ENCODE measurements around the gene ADSS2.

Gene ADSS2

DNA sequence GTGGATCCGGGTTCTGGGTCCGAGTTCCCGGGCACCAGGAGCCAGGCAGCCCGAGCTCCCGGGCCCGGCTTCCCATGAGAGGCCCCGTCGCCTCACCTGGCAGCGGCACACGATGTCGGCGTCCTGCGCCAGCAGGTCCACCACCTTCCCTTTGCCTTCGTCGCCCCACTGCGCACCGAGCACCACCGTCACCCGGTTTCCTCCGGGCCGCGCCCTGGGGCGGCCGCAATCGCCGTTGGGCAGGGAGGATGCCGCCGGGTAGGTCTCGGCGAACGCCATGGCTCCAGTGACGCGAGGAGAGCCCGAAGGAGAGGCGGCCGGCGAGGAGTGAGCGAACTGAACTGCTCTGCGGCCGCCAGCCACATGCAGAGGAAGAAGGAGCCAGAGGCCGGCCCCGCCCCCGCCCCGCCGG is at the start of gene ADSS2:
Gene ADSS2 (minus strand): TSS at position 371 of the 412 bp plus-strand sequence. CDS start 92 bp downstream, at position 279.
- Histone ChIP-seq H3K9me3 (ENCODE audit: control insufficient read depth, insufficient read depth, low read depth, low read length) (no peaks in the 10 kb centered on the region), H3K4me1 (ENCODE audit: control insufficient read depth, insufficient read depth, low read length) (peaks cover 35% of the 10 kb centered on the region), H3K4me3 (ENCODE audit: low read depth, low read length) (peak within 1 kb of the TSS; percentile 76), H3K36me3 (ENCODE audit: control insufficient read depth in 2 of 2, insufficient read depth in 1 of 2, low read length in 2 of 2) (peaks cover 0 to 8% of the 10 kb centered on the region in 2 experiments; a peak in 1 of 3 replicates), H3K27ac (ENCODE audit: extremely low read depth, low read depth, low read length) (peak within 1 kb of the TSS; percentile 89)
- ChIA-PET POLR2A (interaction anchor here (0.7 to 1.6 kb wide), 7 partner anchors 10 to 1196 kb away, joined by 3 to 7 read pairs (median 4); partner anchors contain the start of genes CATSPERE and SDCCAG8), CTCF (interaction anchor here (0.7 kb wide), 1 partner anchor 547 kb away, joined by 3 read pairs; no protein-coding TSS in a partner anchor)
- TF ChIP-seq, protein P1, sequence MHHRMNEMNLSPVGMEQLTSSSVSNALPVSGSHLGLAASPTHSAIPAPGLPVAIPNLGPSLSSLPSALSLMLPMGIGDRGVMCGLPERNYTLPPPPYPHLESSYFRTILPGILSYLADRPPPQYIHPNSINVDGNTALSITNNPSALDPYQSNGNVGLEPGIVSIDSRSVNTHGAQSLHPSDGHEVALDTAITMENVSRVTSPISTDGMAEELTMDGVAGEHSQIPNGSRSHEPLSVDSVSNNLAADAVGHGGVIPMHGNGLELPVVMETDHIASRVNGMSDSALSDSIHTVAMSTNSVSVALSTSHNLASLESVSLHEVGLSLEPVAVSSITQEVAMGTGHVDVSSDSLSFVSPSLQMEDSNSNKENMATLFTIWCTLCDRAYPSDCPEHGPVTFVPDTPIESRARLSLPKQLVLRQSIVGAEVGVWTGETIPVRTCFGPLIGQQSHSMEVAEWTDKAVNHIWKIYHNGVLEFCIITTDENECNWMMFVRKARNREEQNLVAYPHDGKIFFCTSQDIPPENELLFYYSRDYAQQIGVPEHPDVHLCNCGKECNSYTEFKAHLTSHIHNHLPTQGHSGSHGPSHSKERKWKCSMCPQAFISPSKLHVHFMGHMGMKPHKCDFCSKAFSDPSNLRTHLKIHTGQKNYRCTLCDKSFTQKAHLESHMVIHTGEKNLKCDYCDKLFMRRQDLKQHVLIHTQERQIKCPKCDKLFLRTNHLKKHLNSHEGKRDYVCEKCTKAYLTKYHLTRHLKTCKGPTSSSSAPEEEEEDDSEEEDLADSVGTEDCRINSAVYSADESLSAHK (tag by site-specific recombination; IDR thresholded peaks at IDR 0.05) = no peak
- TF ChIP-seq ZNF514 (tag by site-specific recombination; IDR thresholded peaks at IDR 0.05) = no peak
- TF ChIP-seq ZNF121 (tag by site-specific recombination; IDR thresholded peaks at IDR 0.05) = no peak; the same call in 1 of the 2 replicates
- no peak for TF ChIP-seq ZNF174 (tag by site-specific recombination; IDR thresholded peaks at IDR 0.05)
- peak; percentile 23; the same call in 1 of the 2 replicates for TF ChIP-seq ZSCAN16 (tag by site-specific recombination; IDR thresholded peaks at IDR 0.05)
- no peak for TF ChIP-seq ZNF350 (tag by site-specific recombination; IDR thresholded peaks at IDR 0.05)
- peak; percentile 15; the same call in 1 of the 2 replicates for TF ChIP-seq ZFP69B (tag by site-specific recombination; IDR thresholded peaks at IDR 0.05)
- TF ChIP-seq, protein P2, sequence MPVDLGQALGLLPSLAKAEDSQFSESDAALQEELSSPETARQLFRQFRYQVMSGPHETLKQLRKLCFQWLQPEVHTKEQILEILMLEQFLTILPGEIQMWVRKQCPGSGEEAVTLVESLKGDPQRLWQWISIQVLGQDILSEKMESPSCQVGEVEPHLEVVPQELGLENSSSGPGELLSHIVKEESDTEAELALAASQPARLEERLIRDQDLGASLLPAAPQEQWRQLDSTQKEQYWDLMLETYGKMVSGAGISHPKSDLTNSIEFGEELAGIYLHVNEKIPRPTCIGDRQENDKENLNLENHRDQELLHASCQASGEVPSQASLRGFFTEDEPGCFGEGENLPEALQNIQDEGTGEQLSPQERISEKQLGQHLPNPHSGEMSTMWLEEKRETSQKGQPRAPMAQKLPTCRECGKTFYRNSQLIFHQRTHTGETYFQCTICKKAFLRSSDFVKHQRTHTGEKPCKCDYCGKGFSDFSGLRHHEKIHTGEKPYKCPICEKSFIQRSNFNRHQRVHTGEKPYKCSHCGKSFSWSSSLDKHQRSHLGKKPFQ (tag by site-specific recombination; IDR thresholded peaks at IDR 0.05) = no peak
- no peak for TF ChIP-seq ZBTB21 (tag by site-specific recombination; IDR thresholded peaks at IDR 0.05)
- peak; percentile 11; the same call in 1 of the 2 replicates for TF ChIP-seq BCL11A (tag by site-specific recombination; IDR thresholded peaks at IDR 0.05; ENCODE audit: low read depth)
- TF ChIP-seq ZNF585B (tag by site-specific recombination; IDR thresholded peaks at IDR 0.05) = no peak
- TF ChIP-seq ZBTB8A (tag by site-specific recombination; IDR thresholded peaks at IDR 0.05) = no peak; the same call in 1 of the 2 replicates
- TF ChIP-seq ZBTB7A (tag by site-specific recombination; IDR thresholded peaks at IDR 0.05; ENCODE audit: low read depth) = peak; percentile 70; the same call in 1 of the 2 replicates
- peak; percentile 96 for TF ChIP-seq ZSCAN30 (tag by site-specific recombination; IDR thresholded peaks at IDR 0.05)
- TF ChIP-seq ZNF785 (tag by site-specific recombination; IDR thresholded peaks at IDR 0.05) = no peak; the same call in 1 of the 2 replicates
- no peak for TF ChIP-seq ZNF214 (tag by site-specific recombination; IDR thresholded peaks at IDR 0.05; ENCODE audit: borderline replicate concordance)
- TF ChIP-seq ZNF138 (tag by site-specific recombination; IDR thresholded peaks at IDR 0.05; ENCODE audit: borderline replicate concordance) = no peak
- no peak for TF ChIP-seq REPIN1 (tag by site-specific recombination; IDR thresholded peaks at IDR 0.05; ENCODE audit: low read depth)
- no peak for TF ChIP-seq ZNF132 (tag by site-specific recombination; IDR thresholded peaks at IDR 0.05; ENCODE audit: borderline replicate concordance)
- TF ChIP-seq ZNF394 (tag by site-specific recombination; IDR thresholded peaks at IDR 0.05; ENCODE audit: borderline replicate concordance) = peak; percentile 26; the same call in 1 of the 2 replicates
- no peak; the same call in 1 of the 2 replicates for TF ChIP-seq ZNF791 (tag by site-specific recombination; IDR thresholded peaks at IDR 0.05)
- TF ChIP-seq, protein P3, sequence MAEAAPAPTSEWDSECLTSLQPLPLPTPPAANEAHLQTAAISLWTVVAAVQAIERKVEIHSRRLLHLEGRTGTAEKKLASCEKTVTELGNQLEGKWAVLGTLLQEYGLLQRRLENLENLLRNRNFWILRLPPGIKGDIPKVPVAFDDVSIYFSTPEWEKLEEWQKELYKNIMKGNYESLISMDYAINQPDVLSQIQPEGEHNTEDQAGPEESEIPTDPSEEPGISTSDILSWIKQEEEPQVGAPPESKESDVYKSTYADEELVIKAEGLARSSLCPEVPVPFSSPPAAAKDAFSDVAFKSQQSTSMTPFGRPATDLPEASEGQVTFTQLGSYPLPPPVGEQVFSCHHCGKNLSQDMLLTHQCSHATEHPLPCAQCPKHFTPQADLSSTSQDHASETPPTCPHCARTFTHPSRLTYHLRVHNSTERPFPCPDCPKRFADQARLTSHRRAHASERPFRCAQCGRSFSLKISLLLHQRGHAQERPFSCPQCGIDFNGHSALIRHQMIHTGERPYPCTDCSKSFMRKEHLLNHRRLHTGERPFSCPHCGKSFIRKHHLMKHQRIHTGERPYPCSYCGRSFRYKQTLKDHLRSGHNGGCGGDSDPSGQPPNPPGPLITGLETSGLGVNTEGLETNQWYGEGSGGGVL (tag by site-specific recombination; IDR thresholded peaks at IDR 0.05) = no peak
- no peak for TF ChIP-seq ZNF521 (tag by site-specific recombination; IDR thresholded peaks at IDR 0.05)
- TF ChIP-seq ZNF146 (tag by site-specific recombination; IDR thresholded peaks at IDR 0.05) = peak; percentile 25; the same call in 1 of the 2 replicates
- TF ChIP-seq ZNF629 (tag by site-specific recombination; IDR thresholded peaks at IDR 0.05) = peak; percentile 36
- TF ChIP-seq ZNF175 (tag by site-specific recombination; IDR thresholded peaks at IDR 0.05) = no peak
- no peak for TF ChIP-seq ZNF37A (tag by site-specific recombination; IDR thresholded peaks at IDR 0.05)
- TF ChIP-seq, protein P4, sequence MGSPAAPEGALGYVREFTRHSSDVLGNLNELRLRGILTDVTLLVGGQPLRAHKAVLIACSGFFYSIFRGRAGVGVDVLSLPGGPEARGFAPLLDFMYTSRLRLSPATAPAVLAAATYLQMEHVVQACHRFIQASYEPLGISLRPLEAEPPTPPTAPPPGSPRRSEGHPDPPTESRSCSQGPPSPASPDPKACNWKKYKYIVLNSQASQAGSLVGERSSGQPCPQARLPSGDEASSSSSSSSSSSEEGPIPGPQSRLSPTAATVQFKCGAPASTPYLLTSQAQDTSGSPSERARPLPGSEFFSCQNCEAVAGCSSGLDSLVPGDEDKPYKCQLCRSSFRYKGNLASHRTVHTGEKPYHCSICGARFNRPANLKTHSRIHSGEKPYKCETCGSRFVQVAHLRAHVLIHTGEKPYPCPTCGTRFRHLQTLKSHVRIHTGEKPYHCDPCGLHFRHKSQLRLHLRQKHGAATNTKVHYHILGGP (tag by site-specific recombination; IDR thresholded peaks at IDR 0.05) = no peak
- TF ChIP-seq ZNF311 (tag by site-specific recombination; IDR thresholded peaks at IDR 0.05; ENCODE audit: borderline replicate concordance) = no peak
- peak; percentile 79 for TF ChIP-seq ZNF600 (tag by site-specific recombination; IDR thresholded peaks at IDR 0.05)
- TF ChIP-seq ZBTB17 (tag by site-specific recombination; IDR thresholded peaks at IDR 0.05) = no peak
- TF ChIP-seq ZNF274 (IDR thresholded peaks at IDR 0.05; ENCODE audit: low read length) = no peak
- no peak for TF ChIP-seq ZNF274 (tag by site-specific recombination; IDR thresholded peaks at IDR 0.05; ENCODE audit: borderline replicate concordance)
